LoVo (cell line): ENCODE results near the gene AKAP7.
"Not testable (repeated sequence)": the region's sequence is repeated elsewhere in the genome, so short reads cannot be mapped to it uniquely, and the experiment has no call there.

Source experiments
- DNase-seq: peaks from one replicate; pipeline ENCODE4 v3.0.0-alpha.2; 2016; ENCODE audit warnings: low spot score

AKAP7 gene

GRCh38 chr6:131135244-131136020, at the start of gene AKAP7:
AKAP7 (plus strand) TSS chr6:131135467; CDS start chr6:131135764, 297 bp downstream.
- DNase-seq = peak; percentile 73

DNA sequence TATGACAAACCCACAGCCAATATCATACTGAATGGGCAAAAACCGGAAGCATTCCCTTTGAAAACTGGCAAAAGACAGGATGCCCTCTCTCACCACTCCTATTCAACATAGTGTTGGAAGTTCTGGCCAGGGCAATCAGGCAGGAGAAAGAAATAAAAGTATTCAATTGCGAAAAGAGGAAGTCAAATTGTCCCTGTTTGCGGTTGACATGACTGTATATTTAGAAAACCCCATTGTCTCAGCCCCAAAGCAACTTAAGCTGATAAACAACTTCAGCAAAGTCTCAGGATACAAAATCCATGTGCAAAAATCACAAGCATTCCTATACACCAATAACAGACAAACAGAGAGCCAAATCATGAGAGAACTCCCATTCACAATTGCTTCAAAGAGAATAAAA, 44.9 kb upstream of the AKAP7 start:
- not testable (repeated sequence) for DNase-seq

DNA sequence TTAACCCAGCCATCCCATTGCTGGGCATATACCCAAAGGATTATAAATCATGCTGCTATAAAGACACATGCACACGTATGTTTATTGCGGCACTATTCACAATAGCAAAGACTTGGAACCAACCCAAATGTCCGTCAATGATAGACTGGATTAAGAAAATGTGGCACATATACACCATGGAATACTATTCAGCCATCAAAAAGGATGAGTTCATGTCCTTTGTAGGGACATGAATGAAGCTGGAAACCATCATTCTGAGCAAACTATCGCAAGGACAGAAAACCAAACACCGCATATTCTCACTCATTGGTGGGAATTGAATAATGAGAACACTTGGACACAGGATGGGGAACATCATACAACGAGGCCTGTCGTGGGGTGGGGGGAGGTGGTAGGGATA, 43.3 kb upstream of the AKAP7 start:
- not testable (repeated sequence) for DNase-seq

DNA sequence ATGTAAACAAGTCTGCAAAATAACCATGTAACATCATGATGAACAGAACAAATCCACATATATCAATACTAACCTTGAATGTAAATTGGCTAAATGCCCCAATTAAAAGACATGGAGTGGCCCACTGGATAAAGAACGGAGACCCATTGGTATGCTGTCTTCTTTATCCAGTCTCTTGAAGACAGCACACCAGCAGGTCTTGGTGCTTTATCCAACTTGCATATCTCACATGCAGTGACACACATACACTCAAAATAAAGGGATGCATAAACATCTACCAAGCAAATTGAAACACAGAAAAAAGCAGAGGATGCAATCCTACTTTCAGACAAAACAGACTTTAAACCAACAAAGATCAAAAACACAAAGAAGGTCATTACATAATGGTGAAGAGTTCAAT, 41.9 kb upstream of the AKAP7 start:
- DNase-seq = no peak

DNA sequence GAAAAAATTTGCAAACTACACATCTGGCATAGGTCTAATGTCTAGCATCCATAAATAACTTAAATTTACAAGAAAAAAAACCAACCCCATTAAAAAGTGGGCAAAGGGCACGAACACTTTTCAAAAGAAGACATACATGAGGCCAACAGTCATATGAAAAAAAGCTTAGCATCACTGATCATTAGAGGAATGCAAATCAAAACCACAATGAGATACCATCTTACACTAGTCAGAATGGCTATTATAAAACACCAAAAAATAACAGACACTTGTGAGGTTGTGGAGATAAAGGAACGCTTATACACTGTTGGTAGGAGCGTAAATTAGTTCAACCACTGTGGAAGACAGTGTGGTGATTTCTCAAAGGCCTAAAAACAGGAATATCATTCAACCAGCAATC, 38.5 kb upstream of the AKAP7 start:
- no peak for DNase-seq

DNA sequence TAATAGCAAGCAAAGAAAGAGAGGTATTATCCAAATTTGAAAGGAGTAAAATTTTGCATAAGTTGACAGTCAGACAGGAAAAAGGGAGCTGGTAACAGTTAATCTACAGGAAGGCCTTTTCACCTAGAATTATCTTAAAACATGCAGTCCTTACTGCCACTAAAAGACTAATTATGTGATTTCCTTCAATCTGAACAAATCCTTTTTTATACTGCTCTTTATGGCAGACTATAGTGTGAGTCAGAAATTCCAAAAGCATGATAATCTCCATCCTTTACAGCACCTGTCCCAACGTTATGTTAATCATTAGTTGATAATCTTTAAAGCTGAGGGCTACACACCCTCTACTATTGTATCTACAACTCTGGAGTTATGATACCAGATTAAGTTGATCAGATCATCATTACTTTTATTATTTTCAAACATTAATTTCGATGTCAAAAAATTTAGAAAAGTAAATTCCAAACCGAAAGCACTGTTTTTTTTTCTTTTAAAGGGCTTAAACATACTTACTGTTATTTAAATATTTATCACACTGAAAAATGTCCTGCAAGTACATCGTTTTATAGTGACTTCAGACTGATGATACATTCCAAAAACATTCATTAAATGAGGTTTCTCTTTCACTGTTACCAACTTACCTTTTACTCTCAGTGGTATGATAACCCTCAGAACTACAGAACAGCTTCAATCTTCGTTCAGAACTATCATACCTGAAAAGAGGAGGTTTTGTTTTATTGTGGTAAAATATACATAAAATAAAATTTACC, 33.2 kb upstream of the AKAP7 start:
- peak; percentile 80 for DNase-seq

GRCh38 chr6:131103296-131103695, 32.0 kb upstream of the AKAP7 start:
- DNase-seq = no peak

DNA sequence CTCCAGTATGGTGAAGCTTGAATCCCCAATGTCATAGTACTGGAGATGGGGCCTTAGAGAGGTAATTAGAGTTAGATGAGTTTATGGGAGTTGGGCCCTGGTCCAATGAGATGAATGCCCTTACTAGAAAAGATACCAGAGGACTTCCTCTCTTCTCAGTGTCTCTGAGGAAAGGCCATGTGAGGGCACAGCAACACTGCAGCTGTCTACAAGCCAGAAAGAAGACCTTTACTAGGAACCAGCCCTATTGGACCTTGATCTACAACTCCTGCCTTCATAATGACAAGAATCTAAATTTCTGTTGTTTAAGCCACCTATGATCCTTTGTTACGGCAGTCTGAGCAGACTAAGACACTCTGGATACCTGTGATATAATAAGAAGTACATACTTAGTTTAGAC, 31.4 kb upstream of the AKAP7 start:
- no peak for DNase-seq

GRCh38 chr6:131107151-131107550, 28.1 kb upstream of the AKAP7 start:
- peak; percentile 68 for DNase-seq

- peak; percentile 35 for DNase-seq
Observed at GRCh38 chr6:131112249-131112648, 23.0 kb upstream of the AKAP7 start.

DNA sequence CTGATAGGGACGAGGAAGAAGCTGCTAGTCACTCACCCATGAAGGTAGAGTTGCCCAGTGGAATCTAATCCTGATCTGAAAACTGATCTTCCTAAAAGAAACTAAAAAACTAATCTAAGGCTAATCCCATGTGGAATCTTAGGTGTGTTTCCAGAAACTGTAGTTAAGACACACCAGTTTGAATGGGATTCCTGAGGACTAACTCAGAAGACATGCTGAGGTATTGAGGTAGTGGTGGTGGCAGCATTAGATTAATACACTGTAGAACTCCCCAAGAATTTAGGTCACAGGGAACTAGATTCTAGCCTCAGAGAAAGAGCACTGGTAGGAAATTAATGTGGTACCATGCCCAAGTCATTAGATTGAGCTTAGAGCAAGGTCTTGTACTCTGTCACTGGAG, 19.6 kb upstream of the AKAP7 start:
- DNase-seq = no peak

- DNase-seq = no peak
Observed at GRCh38 chr6:131116321-131116720, 18.9 kb upstream of the AKAP7 start.

- DNase-seq = peak; percentile 66
Observed at GRCh38 chr6:131116755-131117360, 18.4 kb upstream of the AKAP7 start.

DNA sequence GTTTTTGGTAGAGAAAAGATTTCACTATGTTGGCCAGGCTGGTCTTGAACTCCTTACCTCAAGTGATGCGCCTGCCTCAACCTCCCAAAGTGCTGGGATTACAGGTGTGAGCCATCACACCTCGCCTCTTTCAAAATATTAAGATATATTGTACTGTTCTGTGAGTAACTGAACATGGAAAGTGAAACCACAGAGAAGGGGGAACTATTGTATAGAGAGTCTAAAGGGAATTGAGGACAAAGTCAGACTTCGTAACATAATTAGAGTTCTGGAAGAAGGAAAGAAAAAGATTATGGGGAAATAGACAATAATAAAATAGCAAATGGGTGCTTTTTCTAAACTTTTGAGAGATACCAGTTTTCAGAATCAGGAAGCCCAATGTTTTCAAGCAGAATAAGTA, 17.4 kb upstream of the AKAP7 start:
- no peak for DNase-seq

- no peak for DNase-seq
Observed at GRCh38 chr6:131122007-131122406, 13.3 kb upstream of the AKAP7 start.

GRCh38 chr6:131122516-131122915, 12.8 kb upstream of the AKAP7 start:
- DNase-seq = no peak

DNA sequence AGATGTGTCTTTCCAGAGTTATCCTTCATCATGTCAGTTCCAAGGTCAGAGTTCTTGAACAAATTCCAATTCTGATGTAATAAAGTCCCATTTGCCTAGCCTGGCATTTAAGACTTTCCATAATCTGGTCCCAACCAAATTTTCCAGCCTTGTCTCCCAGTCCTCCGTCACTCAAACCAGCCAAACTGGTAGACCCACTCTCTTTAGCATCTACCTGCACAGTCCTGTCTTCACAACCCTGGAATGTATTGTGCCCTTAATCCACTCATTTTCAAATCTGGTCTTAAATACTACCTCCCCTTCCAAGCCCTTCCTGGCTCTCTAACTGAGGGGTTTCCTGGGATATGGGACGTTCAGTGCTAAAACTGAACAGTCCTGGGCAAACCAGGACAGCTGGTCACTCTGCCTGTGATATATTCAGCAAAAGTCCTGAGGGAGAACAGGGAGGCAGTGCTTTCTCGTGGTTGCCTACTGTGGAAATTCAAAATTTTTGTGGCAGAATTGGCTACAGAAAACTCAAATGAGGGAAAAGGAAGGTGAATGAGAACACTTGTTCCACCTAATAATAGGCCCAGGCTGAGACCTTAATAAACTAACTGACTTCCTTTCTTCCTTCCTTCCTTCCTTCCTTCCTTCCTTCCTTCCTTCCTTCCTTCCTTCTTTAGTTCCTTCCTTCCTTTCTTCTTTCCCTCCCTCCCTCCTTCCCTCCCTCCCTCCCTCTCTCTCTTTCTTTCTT, 10.8 kb upstream of the AKAP7 start:
- no peak for DNase-seq

DNA sequence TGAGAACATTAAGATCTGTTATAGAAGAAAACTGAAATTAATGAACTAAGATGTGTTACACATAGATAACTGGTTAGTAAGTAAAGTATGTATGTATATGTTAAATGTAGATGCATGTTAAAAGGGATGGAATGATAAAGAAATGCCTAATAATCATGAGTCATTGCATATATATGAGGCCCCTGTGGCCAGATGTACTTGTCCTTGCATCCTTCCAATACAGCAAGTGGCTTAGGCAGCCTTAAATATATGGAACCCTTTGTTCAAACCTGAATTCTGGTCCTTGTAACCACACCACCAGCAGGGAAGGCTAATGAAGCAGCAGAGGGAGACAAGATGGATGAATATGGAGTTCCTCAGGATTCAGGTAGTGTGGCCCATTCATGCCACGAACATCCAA, 9.8 kb upstream of the AKAP7 start:
- no peak for DNase-seq

DNA sequence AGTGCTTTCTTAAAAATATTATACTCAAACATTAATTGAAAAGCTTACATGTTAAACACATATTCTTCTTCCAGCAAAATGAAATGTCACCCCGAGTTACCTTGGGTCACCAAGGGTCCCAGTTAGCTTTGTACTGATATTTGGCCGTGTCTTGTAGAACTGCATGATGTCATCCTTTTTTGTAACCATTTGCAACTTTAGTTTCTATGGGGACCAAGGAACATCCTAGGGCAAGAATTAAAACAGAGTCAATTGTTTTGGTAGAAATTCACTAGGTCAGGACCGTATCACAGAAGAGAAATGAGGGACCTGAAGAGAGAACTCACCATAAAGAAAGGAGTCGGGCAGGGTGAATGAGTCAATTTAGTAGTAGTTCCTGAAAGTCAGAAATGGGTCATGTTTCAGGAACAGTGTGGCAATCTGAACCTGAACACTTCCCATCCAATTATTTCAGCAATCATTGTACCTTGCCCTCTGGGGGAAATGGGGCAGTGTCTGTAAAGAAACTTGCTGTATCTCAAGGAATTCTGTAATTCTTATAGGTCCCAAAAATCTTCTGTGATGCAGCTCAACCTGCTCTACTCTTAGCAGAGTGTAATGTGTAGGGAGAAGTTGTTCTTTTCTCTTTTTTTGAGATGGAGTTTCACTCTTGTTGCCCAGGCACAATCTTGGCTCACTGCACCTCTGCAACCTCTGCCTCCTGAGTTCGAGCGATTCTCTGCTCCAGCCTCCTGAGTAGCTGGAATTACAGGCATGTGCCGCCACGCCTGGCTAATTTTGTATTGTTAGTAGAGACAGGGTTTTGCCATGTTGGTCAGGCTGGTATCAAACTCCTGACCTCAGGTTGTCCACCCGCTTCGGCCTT, 5.3 kb upstream of the AKAP7 start:
- no peak for DNase-seq

DNA sequence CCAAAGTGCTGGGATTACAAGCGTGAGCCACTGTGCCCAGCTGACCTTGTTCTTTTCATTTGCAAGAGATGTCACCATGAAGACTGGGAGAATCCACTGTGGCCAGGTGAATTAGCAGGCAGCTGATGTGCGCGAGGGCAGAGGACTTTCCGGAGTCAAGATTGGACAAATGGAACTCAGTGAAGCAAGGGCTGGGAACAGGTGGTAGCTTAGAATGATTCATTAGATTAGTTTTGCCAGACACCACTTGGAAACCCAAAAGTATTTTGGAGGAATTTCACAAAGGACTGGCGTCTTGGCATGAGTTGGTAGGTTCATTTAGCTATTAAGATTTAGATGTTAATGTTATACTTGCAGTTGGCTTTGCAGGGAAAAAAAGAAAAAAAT, 4.7 kb upstream of the AKAP7 start:
- DNase-seq = no peak

- no peak for DNase-seq
Observed at GRCh38 chr6:131132360-131132759, 2.9 kb upstream of the AKAP7 start.
